Measurements from ENCODE around the gene PIKFYVE.

DNA sequence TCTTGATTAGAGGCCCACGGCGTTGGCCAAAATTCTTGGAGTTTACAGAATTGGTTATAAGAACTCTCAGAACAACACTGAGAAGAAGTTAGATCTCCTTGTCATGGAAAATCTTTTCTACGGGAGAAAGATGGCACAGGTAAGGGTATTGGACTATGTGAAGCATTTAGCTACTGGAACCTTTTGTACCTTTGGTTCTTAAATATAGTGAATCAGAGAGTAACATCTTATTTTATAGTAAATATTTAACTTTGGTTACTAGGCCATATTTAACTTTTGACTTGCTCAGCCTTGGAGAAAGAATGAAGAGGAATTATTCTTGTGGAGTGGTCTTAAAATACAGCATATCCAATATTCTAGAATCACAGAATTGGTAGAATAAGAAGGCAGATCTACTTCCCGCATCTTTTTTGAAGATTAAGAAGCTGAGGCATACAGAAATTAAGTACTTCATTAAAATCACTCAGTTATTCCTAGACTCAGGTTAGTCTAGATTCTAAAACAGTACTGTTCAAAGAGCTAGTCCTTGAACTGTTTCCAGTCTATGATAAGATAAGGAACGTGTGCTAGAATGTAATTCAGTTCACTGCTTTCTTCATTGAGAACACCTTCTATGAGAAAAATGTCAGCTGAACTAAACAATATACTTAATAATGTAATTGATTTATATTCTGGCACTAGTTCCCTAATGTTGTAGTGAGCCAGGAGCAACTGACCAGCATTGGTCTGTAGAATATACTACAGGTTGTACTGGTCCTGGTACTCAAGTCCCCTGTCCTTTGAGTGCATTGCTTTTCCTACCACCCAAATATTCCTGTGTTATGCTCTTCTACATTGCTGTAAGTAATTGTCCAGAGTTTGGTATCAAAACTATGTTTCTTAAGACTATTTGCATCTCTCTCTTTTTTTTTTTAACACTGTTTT, 86.9 kb downstream of the PIKFYVE start:
- no peak for TF ChIP-seq RAD21 (IDR thresholded peaks at IDR 0.05; ENCODE audit: low read depth)
- TF ChIP-seq CEBPB (IDR thresholded peaks at IDR 0.05): no peak
- TF ChIP-seq NFIC (IDR thresholded peaks at IDR 0.05): no peak
- TF ChIP-seq YY1 (IDR thresholded peaks at IDR 0.05; ENCODE audit: low read depth): no peak

All from Ishikawa (cell line).